K562 (cell line): ENCODE data around the gene TCF12. TPM values are rescaled to one million over a fixed set of nuclear protein-coding genes. Genes with fewer than 3 reads are reported as not detected.

ENCODE experiments used
- ATF1 ChIP-seq, 2 experiments: fragments of 450-650 bp in 1 of 2; IDR thresholded peaks; 2 replicates each; pipeline ENCODE4 v1.6.1; 2016; ENCODE audit warnings: missing compliant biosample characterization in 1 of 2, missing genetic modification characterization in 1 of 2
- ATF7 ChIP-seq: fragments of 450-650 bp; IDR thresholded peaks from 2 replicates; pipeline ENCODE4 v1.7.1; 2014; ENCODE audit warnings: mild to moderate bottlenecking, moderate library complexity
- BACH1 ChIP-seq: fragments of 200-800 bp; sonication (Bioruptor generic); IDR thresholded peaks from 2 replicates; pipeline ENCODE4 v1.6.1; 2016; ENCODE audit warnings: missing genetic modification characterization, missing compliant biosample characterization
- IRF1 ChIP-seq: sonication (generic); formaldehyde crosslinking; IDR thresholded peaks from 2 replicates; pipeline ENCODE4 v1.8.0; 2022; ENCODE audit warnings: missing genetic modification reagents, mild to moderate bottlenecking, borderline replicate concordance
- JUND ChIP-seq, 2 experiments: IDR thresholded peaks; 2 replicates in 1 of 2; 3 replicates in 1 of 2; pipeline ENCODE4 v1.6.1; 2011; ENCODE audit warnings: borderline replicate concordance in 2 of 2, low read depth in 2 of 2, low read length in 2 of 2, improper control_type of control experiment in 1 of 2, missing biosample characterization in 1 of 2, missing genetic modification characterization in 1 of 2, missing genetic modification reagents in 1 of 2
- MNT ChIP-seq, 2 experiments: fragments of 450-650 bp; conservative IDR thresholded peaks; 2 replicates each; pipeline ENCODE4 v1.6.1; 2017; ENCODE audit warnings: mild to moderate bottlenecking in 2 of 2, moderate library complexity in 2 of 2
- NRF1 ChIP-seq, 2 experiments: fragments of 450-650 bp; IDR thresholded peaks in 1 of 2; conservative IDR thresholded peaks in 1 of 2; 2 replicates each; pipeline ENCODE4 v1.6.1; 2014; ENCODE audit warnings: mild to moderate bottlenecking in 2 of 2
- PURB ChIP-seq: sonication (generic); formaldehyde crosslinking; IDR thresholded peaks from 2 replicates; pipeline ENCODE4 v1.9.0; 2021; ENCODE audit warnings: low read depth, mild to moderate bottlenecking, missing genetic modification reagents
- RAD21 ChIP-seq, 2 experiments: fragments of 250-450 bp in 1 of 2; fragments of 450-650 bp in 1 of 2; sonication (Bioruptor Pico) in 1 of 2; formaldehyde crosslinking in 1 of 2; IDR thresholded peaks in 1 of 2; conservative IDR thresholded peaks in 1 of 2; 2 replicates each; pipeline versions ENCODE4 v1.4.0 to v1.8.0; 2020 to 2022; ENCODE audit warnings: mild to moderate bottlenecking in 2 of 2, moderate library complexity in 1 of 2
- SAP30 ChIP-seq: fragments of 200-600 bp; sonication (generic); IDR thresholded peaks from 2 replicates; pipeline ENCODE4 v1.6.1; 2012; ENCODE audit warnings: borderline replicate concordance, low read depth, mild to moderate bottlenecking, moderate library complexity, low read length, control low read depth, inconsistent platforms; ENCODE audit not compliant: insufficient read depth, poor library complexity, severe bottlenecking
- SMC3 ChIP-seq: conservative IDR thresholded peaks from 2 replicates; pipeline ENCODE4 v1.6.1; 2011; ENCODE audit warnings: low read depth, low read length, improper control_type of control experiment; ENCODE audit not compliant: insufficient read depth
- TBL1XR1 ChIP-seq, 2 experiments: IDR thresholded peaks; 2 replicates each; pipeline ENCODE4 v1.6.1; 2012; ENCODE audit warnings: improper control_type of control experiment in 2 of 2, low read length in 2 of 2, mild to moderate bottlenecking in 1 of 2
- ZNF175 ChIP-seq: fragments of 200-800 bp; sonication (Bioruptor generic); IDR thresholded peaks from 2 replicates; pipeline ENCODE4 v1.6.1; 2016; ENCODE audit warnings: low read depth, mild to moderate bottlenecking, missing genetic modification characterization, missing compliant biosample characterization
- polyA plus RNA-seq, 8 experiments: library from polyadenylated mRNA; depleted of rRNA in 4 of 8; stranded (reverse) in 5 of 8; unstranded in 3 of 8; fragments of >200 nt; fragmentation: Nextera tagmentation in 2 of 8; fragmentation: Illumina TruSeq in 1 of 8; extraction: Ambion mirVana in 2 of 8; extraction: Trizol in 1 of 8; gene quantifications; 2 replicates each; pipeline versions ENCODE4 v1.2.1 to v1.2.3, GENCODE V29; 2011 to 2014; ENCODE audit warnings: inconsistent platforms in 1 of 8, missing spikeins in 1 of 8
- total RNA-seq, 7 experiments: library from RNA; depleted of rRNA in 6 of 7; stranded (reverse); fragments of >200 nt in 6 of 7; fragmentation: Illumina TruSeq in 2 of 7; extraction: Trizol in 2 of 7; gene quantifications; 2 replicates each; pipeline versions ENCODE4 v1.2.1 to v1.2.3, GENCODE V29; 2011 to 2021; ENCODE audit warnings: low replicate concordance in 1 of 7
- TF ChIP-seq, protein P1 (sequence below), 3 experiments: IDR thresholded peaks in 2 of 3; conservative IDR thresholded peaks in 1 of 3; 2 replicates each; pipeline ENCODE4 v1.5.1; 2011 to 2012; ENCODE audit warnings: low read length in 3 of 3, mild to moderate bottlenecking in 3 of 3, control low read depth in 2 of 3, improper control_type of control experiment in 1 of 3, inconsistent platforms in 1 of 3, low read depth in 1 of 3, mixed read lengths in 1 of 3, moderate library complexity in 1 of 3; ENCODE audit not compliant: insufficient read depth in 2 of 3
- TF ChIP-seq, protein P2 (sequence below): fragments of 450-650 bp; IDR thresholded peaks from 2 replicates; pipeline ENCODE4 v1.6.1; 2016; ENCODE audit warnings: mild to moderate bottlenecking
- TF ChIP-seq, protein P3 (sequence below): IDR thresholded peaks from 2 replicates; pipeline ENCODE4 v1.6.1; 2012; ENCODE audit warnings: low read depth, low read length, improper control_type of control experiment, borderline replicate concordance

TCF12 gene
- total and polyA plus RNA-seq, 9 of the 15 experiments (the other 6 are each of a cell fraction or from before 2014, with no cell fraction given) = 10.5 to 132 (median 52.9) TPM

DNA sequence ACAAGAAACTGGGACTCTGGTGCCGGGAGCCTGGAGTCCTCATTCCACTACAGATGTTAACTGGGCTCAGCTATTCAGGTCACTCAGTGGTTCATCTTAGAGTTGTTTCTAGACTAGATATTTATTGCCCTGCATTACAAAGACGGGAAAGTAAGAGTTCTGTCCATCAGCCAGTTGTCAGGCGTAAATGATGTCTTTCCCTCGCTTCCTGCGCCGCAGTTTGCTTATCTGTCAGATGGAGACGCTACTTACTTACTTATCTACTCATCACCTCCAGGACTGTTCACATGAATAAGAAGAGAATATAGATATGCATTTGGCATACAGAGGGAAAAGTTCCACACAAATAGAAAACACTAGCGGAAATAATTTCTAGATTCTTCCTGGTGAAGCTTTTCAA lies 410.0 kb downstream of the TCF12 start (continued):
- TF ChIP-seq JUND (IDR thresholded peaks at IDR 0.05; ENCODE audit: borderline replicate concordance, low read depth, low read length) = peak; percentile 63
- TF ChIP-seq JUND (tag; IDR thresholded peaks at IDR 0.05; ENCODE audit: borderline replicate concordance, low read depth, low read length) = peak; percentile 62; the same call in 1 of the 3 replicates
- no peak for TF ChIP-seq SAP30
- no peak for TF ChIP-seq IRF1 (CRISPR knock-in tag)
- peak; percentile 60; the same call in 1 of the 2 replicates for TF ChIP-seq ZNF175 (CRISPR knock-in tag)
- TF ChIP-seq MNT (conservative IDR thresholded peaks at IDR 0.05) = 0 out of 4 replicates have a peak, but pooled peaks of 1 of the 2 experiments have one; percentile 14
- peak; percentile 50 to 67; a peak in 3 of 4 replicates for TF ChIP-seq RAD21 (CRISPR knock-in tag; conservative IDR thresholded peaks at IDR 0.05 in 1 of 2, IDR thresholded peaks at IDR 0.05 in 1 of 2)
- no peak for TF ChIP-seq PURB
- peak in 1 of 2 experiments; percentile 60; a peak in 1 of 4 replicates for TF ChIP-seq TBL1XR1 (IDR thresholded peaks at IDR 0.05; ENCODE audit: low read length in 2 of 2)
- no peak for TF ChIP-seq SMC3
- TF ChIP-seq NRF1 (conservative IDR thresholded peaks at IDR 0.05 in 1 of 2, IDR thresholded peaks at IDR 0.05 in 1 of 2) = peak in 1 of 2 experiments; percentile 48; a peak in 3 of 4 replicates
- TF ChIP-seq BACH1 (tag) = 0 out of 2 replicates have a peak, but pooled peaks have one; percentile 18
- TF ChIP-seq, protein P1, sequence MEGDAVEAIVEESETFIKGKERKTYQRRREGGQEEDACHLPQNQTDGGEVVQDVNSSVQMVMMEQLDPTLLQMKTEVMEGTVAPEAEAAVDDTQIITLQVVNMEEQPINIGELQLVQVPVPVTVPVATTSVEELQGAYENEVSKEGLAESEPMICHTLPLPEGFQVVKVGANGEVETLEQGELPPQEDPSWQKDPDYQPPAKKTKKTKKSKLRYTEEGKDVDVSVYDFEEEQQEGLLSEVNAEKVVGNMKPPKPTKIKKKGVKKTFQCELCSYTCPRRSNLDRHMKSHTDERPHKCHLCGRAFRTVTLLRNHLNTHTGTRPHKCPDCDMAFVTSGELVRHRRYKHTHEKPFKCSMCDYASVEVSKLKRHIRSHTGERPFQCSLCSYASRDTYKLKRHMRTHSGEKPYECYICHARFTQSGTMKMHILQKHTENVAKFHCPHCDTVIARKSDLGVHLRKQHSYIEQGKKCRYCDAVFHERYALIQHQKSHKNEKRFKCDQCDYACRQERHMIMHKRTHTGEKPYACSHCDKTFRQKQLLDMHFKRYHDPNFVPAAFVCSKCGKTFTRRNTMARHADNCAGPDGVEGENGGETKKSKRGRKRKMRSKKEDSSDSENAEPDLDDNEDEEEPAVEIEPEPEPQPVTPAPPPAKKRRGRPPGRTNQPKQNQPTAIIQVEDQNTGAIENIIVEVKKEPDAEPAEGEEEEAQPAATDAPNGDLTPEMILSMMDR (IDR thresholded peaks at IDR 0.05 in 2 of 3, conservative IDR thresholded peaks at IDR 0.05 in 1 of 3; ENCODE audit: insufficient read depth in 2 of 3, low read depth in 1 of 3, low read length in 3 of 3) = peak; percentile 20 to 72 (median 47); a peak in 5 of 6 replicates
- TF ChIP-seq, protein P2, sequence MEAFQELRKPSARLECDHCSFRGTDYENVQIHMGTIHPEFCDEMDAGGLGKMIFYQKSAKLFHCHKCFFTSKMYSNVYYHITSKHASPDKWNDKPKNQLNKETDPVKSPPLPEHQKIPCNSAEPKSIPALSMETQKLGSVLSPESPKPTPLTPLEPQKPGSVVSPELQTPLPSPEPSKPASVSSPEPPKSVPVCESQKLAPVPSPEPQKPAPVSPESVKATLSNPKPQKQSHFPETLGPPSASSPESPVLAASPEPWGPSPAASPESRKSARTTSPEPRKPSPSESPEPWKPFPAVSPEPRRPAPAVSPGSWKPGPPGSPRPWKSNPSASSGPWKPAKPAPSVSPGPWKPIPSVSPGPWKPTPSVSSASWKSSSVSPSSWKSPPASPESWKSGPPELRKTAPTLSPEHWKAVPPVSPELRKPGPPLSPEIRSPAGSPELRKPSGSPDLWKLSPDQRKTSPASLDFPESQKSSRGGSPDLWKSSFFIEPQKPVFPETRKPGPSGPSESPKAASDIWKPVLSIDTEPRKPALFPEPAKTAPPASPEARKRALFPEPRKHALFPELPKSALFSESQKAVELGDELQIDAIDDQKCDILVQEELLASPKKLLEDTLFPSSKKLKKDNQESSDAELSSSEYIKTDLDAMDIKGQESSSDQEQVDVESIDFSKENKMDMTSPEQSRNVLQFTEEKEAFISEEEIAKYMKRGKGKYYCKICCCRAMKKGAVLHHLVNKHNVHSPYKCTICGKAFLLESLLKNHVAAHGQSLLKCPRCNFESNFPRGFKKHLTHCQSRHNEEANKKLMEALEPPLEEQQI = 0 out of 2 replicates have a peak, but pooled peaks have one; percentile 12
- TF ChIP-seq ATF7 = peak; percentile 86
- no peak for TF ChIP-seq ATF1 (CRISPR knock-in tag; IDR thresholded peaks at IDR 0.05)
- TF ChIP-seq ATF1 (tag; IDR thresholded peaks at IDR 0.05) = peak; percentile 66
- TF ChIP-seq, protein P3, sequence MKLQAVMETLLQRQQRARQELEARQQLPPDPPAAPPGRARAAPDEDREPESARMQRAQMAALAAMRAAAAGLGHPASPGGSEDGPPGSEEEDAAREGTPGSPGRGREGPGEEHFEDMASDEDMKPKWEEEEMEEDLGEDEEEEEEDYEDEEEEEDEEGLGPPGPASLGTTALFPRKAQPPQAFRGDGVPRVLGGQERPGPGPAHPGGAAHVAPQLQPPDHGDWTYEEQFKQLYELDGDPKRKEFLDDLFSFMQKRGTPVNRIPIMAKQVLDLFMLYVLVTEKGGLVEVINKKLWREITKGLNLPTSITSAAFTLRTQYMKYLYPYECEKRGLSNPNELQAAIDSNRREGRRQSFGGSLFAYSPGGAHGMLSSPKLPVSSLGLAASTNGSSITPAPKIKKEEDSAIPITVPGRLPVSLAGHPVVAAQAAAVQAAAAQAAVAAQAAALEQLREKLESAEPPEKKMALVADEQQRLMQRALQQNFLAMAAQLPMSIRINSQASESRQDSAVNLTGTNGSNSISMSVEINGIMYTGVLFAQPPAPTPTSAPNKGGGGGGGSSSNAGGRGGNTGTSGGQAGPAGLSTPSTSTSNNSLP = peak; percentile 52; the same call in 1 of the 2 replicates
